Calu3 (cell line): ENCODE measurements around the gene CHRNA4. TPM values are rescaled to one million over a fixed set of nuclear protein-coding genes. Genes with fewer than 3 reads are reported as not detected.

ENCODE experiments used
- BruUV-seq: library from RNA; stranded (reverse); fragments of 400-500 nt; replicated peaks from 2 replicates; lab custom pipeline; 2021; lab: Mats Ljungman, UMichigan
- CTCF ChIA-PET: fragments of 300-600 bp; sonication (Branson Sonifier 250); formaldehyde crosslinking; loops from one replicate; lab custom pipeline; 2022; ENCODE audit warnings: antibody characterized with exemption; lab: Charles Lee
- DNase-seq: peaks from one replicate; pipeline ENCODE4 v3.0.0; 2022
- H3K27ac Mint-ChIP-seq: one replicate; pipeline ENCODE4 v1.8.0; 2022; ENCODE audit warnings: mixed read lengths; ENCODE audit not compliant: unreplicated experiment
- H3K27me3 Mint-ChIP-seq: one replicate; pipeline ENCODE4 v1.8.0; 2022; ENCODE audit warnings: mixed read lengths; ENCODE audit not compliant: unreplicated experiment
- H3K36me3 Mint-ChIP-seq: one replicate; pipeline ENCODE4 v1.8.0; 2022; ENCODE audit warnings: mild to moderate bottlenecking, moderate library complexity, mixed read lengths; ENCODE audit not compliant: insufficient read depth, unreplicated experiment
- H3K4me1 Mint-ChIP-seq: one replicate; pipeline ENCODE4 v1.8.0; 2022; ENCODE audit warnings: mild to moderate bottlenecking, low read depth, mixed read lengths; ENCODE audit not compliant: unreplicated experiment
- H3K4me3 Mint-ChIP-seq: one replicate; pipeline ENCODE4 v1.8.0; 2022; ENCODE audit warnings: mild to moderate bottlenecking, low read depth, moderate library complexity, mixed read lengths; ENCODE audit not compliant: unreplicated experiment
- H3K9me3 Mint-ChIP-seq: one replicate; pipeline ENCODE4 v1.8.0; 2022; ENCODE audit warnings: low read depth, mixed read lengths; ENCODE audit not compliant: unreplicated experiment
- intact Hi-C: fragments of 100-400 bp; cut with micrococcal nuclease; formaldehyde crosslinking; loops from one replicate; pipeline ENCODE4 v1.10.0; 2022; ENCODE audit not compliant: unreplicated experiment
- total RNA-seq: library from RNA; stranded (reverse); gene quantifications from 2 replicates; pipeline ENCODE4 v1.2.3, GENCODE V29; 2022
- TF ChIP-seq, protein P1 (sequence below): fragments of 200-600 bp; IDR thresholded peaks from one replicate; pipeline ENCODE4 v1.8.0; 2022; ENCODE audit warnings: antibody characterized with exemption; ENCODE audit not compliant: unreplicated experiment

CHRNA4 gene
- total RNA-seq, 1 experiment from 2014 or later = not detected

DNA sequence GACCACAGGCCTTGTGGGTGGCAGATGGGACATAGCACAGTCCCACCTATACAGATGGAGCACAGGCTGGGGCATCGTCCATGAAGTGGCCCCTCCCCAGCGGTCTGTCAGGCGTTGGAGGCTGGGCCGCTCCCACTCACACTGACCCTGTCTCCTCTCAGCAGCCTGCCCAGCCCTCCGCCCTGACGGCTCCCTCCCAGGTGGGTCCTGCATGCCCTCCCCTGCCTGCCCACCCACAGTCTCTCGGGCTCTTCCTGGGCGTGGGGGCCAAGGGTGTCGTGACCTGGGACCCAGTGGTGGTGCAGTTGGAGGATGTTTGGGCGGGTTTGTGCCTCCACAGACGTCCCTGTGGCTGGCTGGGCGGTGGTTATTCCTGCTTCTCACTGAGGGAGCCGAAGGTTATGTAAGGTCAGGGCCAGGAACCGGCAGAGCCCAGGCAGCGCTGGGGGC, 45.9 kb downstream of the CHRNA4 start:
- Mint-ChIP-seq H3K27ac (no peak overlapping the region), H3K27me3 (peaks cover 98% of the 10 kb centered on the region), H3K4me3 (no peak overlapping the region), H3K4me1 (no peaks in the 10 kb centered on the region), H3K9me3 (no peaks in the 10 kb centered on the region), H3K36me3 (peaks cover 9% of the 10 kb centered on the region)
- intact Hi-C loops = no loop called here
- TF ChIP-seq, protein P1, sequence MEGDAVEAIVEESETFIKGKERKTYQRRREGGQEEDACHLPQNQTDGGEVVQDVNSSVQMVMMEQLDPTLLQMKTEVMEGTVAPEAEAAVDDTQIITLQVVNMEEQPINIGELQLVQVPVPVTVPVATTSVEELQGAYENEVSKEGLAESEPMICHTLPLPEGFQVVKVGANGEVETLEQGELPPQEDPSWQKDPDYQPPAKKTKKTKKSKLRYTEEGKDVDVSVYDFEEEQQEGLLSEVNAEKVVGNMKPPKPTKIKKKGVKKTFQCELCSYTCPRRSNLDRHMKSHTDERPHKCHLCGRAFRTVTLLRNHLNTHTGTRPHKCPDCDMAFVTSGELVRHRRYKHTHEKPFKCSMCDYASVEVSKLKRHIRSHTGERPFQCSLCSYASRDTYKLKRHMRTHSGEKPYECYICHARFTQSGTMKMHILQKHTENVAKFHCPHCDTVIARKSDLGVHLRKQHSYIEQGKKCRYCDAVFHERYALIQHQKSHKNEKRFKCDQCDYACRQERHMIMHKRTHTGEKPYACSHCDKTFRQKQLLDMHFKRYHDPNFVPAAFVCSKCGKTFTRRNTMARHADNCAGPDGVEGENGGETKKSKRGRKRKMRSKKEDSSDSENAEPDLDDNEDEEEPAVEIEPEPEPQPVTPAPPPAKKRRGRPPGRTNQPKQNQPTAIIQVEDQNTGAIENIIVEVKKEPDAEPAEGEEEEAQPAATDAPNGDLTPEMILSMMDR = no peak
- BruUV-seq = no TSS peak
- DNase-seq = no peak
- CTCF ChIA-PET = no interaction called here

DNA sequence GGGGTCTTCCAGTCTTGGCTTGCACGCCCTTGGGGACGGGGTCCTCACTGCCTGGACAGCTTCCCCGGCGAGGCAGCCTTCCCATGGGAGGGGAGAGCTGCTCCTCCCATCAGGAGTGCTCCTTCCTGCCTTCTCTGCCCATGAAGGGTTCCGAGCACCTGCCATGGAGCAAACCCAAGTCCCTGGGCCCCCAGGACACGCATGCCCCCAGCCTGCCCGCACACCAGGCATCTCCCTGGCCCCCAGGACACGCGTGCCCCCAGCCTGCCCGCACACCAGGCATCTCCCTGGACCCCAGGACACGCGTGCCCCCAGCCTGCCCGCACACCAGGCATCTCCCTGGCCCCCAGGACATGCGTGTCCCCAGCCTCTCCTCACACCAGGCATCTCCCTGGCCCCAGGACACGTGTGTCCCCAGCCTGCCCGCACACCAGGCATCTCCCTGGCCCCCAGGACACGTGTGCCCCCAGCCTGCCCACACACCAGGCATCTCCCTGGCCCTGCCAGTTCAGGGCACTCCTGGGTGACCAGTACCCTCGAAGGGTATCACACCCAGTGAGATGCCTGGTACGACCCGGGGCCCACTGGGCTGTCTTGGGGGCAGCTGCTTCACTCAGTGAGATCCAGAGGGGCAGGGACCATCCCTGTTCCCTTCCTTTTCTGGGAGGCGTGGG, 46.4 kb downstream of the CHRNA4 start:
- CTCF ChIA-PET = no interaction called here
- no peak overlapping the region for H3K27ac Mint-ChIP-seq
- no peak overlapping the region for H3K4me3 Mint-ChIP-seq
- no peaks in the 10 kb centered on the region for H3K9me3 Mint-ChIP-seq
- intact Hi-C loops = no loop called here
- peaks cover 9% of the 10 kb centered on the region for H3K36me3 Mint-ChIP-seq
- H3K27me3 Mint-ChIP-seq = peaks cover 98% of the 10 kb centered on the region
- TF ChIP-seq, protein P1 = no peak
- no TSS peak for BruUV-seq
- H3K4me1 Mint-ChIP-seq = no peaks in the 10 kb centered on the region
- no peak for DNase-seq

DNA sequence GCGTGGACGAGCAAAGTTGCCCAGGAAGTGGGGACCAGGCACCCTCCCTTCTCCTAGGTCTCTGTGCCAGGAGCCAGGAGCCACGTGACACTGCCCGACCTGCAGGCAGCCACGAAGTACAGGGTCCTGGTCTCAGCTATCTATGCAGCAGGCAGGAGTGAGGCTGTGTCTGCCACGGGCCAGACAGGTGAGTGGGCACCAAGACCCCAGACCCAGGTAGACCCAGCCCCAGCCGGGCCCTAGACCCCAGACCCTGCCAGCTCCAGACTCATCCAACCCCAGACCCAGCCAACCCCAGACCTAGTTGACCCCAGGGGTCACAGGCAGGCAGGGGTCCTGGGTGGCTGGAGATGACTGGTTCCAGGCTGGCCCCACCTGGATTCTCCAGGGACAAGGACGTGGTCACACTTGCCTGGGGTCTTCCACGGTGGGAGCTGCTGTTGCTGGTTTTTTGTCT, 47.1 kb downstream of the CHRNA4 start:
- DNase-seq = no peak
- intact Hi-C loops = no loop called here
- Mint-ChIP-seq H3K27me3 (peaks cover 98% of the 10 kb centered on the region), H3K27ac (no peak overlapping the region), H3K36me3 (peaks cover 9% of the 10 kb centered on the region), H3K4me3 (no peak overlapping the region), H3K9me3 (no peaks in the 10 kb centered on the region), H3K4me1 (no peaks in the 10 kb centered on the region)
- no TSS peak for BruUV-seq
- TF ChIP-seq, protein P1 = no peak
- CTCF ChIA-PET = no interaction called here

DNA sequence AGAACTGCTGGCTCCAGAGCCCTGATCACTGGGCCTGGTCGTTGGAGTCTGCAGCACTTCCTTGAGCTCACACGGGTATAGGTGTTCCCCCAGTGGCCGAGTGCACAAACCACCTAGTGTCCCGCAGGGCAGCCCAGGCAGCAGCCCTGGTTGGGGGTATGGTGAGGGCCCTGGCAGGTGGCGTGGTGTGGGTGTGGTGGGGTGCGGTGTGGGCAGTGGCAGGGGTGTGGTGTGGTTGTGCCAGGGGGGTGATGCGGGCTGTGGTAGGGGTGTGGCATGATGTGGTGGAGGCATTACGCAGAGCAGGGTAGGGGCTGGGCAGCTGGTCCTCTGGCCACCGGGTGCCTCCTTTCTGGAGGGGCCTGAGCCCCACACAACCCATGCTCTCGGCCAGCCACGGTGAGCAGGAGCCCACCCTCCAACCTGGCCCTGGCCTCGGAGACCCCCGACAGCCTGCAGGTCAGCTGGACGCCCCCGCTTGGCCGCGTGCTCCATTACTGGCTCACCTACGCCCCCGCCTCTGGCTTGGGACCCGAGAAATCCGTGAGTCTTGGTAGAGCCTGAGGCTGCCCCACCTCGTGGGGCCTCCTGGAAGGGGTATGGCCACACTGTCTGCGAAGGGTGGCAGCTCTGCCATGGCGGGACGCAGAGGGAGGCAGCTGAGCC, 47.7 kb downstream of the CHRNA4 start:
- no peak for DNase-seq
- no peaks in the 10 kb centered on the region for H3K9me3 Mint-ChIP-seq
- H3K27me3 Mint-ChIP-seq = peaks cover 100% of the 10 kb centered on the region
- no TSS peak for BruUV-seq
- CTCF ChIA-PET = interaction anchor here (0.7 kb wide), 1 partner anchor 17 kb away, joined by 3 read pairs; no protein-coding TSS in a partner anchor
- intact Hi-C loops = no loop called here
- H3K27ac Mint-ChIP-seq = no peak overlapping the region
- no peak overlapping the region for H3K4me3 Mint-ChIP-seq
- H3K4me1 Mint-ChIP-seq = no peaks in the 10 kb centered on the region
- H3K36me3 Mint-ChIP-seq = peaks cover 9% of the 10 kb centered on the region
- TF ChIP-seq, protein P1 = peak; percentile 27
